ENCODE data around the gene IL31. TPM values are rescaled to one million over a fixed set of nuclear protein-coding genes. Genes with fewer than 3 reads are reported as not detected.

The IL31 gene
- total RNA-seq, 4 donors from 2014 or later: not detected

- TF ChIP-seq, protein P1, sequence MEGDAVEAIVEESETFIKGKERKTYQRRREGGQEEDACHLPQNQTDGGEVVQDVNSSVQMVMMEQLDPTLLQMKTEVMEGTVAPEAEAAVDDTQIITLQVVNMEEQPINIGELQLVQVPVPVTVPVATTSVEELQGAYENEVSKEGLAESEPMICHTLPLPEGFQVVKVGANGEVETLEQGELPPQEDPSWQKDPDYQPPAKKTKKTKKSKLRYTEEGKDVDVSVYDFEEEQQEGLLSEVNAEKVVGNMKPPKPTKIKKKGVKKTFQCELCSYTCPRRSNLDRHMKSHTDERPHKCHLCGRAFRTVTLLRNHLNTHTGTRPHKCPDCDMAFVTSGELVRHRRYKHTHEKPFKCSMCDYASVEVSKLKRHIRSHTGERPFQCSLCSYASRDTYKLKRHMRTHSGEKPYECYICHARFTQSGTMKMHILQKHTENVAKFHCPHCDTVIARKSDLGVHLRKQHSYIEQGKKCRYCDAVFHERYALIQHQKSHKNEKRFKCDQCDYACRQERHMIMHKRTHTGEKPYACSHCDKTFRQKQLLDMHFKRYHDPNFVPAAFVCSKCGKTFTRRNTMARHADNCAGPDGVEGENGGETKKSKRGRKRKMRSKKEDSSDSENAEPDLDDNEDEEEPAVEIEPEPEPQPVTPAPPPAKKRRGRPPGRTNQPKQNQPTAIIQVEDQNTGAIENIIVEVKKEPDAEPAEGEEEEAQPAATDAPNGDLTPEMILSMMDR (IDR thresholded peaks at IDR 0.05; ENCODE audit: low read depth): no peak
Observed at GRCh38 chr12:122160761-122161160, 13.3 kb downstream of the IL31 start.

- TF ChIP-seq, protein P1 (IDR thresholded peaks at IDR 0.05; ENCODE audit: low read depth): no peak
Observed at GRCh38 chr12:122159882-122160281, 14.1 kb downstream of the IL31 start.

DNA sequence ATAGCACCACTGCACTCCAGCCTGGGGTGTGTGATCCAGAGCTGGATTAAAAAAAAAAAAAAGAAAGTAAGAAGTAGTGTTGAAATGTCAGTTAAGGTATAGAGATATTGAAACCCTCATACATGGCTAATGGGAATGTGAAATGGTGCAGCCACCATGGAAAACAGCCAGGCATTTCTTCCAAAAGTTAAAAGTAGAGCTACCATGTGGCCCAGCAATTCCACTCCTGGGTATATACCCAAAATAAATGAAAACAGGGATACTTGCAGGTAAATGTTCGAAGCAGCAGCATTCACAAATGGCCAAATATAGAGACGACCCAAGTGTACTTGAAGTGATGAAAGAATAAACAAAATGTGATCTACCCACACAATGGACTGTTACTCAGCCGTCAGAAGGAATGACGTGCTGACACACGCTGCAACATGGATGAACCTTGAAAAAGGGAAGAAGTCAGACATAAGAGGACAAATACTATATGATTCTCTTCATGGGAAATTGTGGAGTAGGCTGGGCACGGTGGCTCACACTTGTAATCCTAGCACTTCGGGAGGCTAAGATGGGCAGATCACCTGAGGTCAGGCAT is 15.2 kb downstream of the IL31 start:
- TF ChIP-seq, protein P1 (IDR thresholded peaks at IDR 0.05; ENCODE audit: low read depth): no peak

- TF ChIP-seq, protein P1 (IDR thresholded peaks at IDR 0.05; ENCODE audit: low read depth): no peak
Observed at GRCh38 chr12:122155705-122156104, 18.3 kb downstream of the IL31 start.

DNA sequence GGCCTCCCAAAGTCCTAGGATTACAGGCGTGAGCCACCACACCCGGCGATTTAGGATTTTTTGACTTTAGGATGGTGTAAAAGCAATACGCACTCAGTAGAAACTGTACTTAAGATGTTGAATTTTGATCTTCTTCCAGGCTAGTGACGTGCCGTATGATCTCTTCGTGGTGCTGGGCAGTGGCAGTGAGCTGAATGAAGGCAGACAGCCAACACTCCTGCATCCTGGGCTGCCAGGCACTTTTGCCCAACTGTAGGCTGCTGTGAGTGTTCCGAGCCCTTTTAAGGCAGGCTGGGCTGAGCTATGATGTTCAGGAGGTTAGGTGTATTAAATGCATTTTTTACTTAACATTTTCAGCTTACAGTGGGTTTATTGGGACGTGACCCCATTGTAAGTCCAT is 21.3 kb downstream of the IL31 start:
- TF ChIP-seq, protein P1 (IDR thresholded peaks at IDR 0.05; ENCODE audit: low read depth): no peak

- TF ChIP-seq, protein P1 (IDR thresholded peaks at IDR 0.05; ENCODE audit: low read depth): no peak
Observed at GRCh38 chr12:122150127-122150681, 23.8 kb downstream of the IL31 start.

GRCh38 chr12:122148657-122149056 is 25.4 kb downstream of the IL31 start:
- TF ChIP-seq, protein P1 (IDR thresholded peaks at IDR 0.05; ENCODE audit: low read depth): no peak
